OCI-LY3 (cell line): ENCODE results near the gene RSPH9.

Experiments used
- EZH2phosphoT487 ChIP-seq: fragments of 200-600 bp; shearing (Covaris generic); IDR thresholded peaks from 2 replicates; pipeline ENCODE4 v1.6.1; 2018; ENCODE audit warnings: antibody characterized with exemption, mixed run types, low read depth
- TF ChIP-seq, protein P1 (sequence below): fragments of 200-600, 300-600 bp; sonication (generic); IDR thresholded peaks from 2 replicates; pipeline ENCODE4 v1.5.1; 2014; ENCODE audit warnings: antibody characterized with exemption, low read length, low read depth

DNA sequence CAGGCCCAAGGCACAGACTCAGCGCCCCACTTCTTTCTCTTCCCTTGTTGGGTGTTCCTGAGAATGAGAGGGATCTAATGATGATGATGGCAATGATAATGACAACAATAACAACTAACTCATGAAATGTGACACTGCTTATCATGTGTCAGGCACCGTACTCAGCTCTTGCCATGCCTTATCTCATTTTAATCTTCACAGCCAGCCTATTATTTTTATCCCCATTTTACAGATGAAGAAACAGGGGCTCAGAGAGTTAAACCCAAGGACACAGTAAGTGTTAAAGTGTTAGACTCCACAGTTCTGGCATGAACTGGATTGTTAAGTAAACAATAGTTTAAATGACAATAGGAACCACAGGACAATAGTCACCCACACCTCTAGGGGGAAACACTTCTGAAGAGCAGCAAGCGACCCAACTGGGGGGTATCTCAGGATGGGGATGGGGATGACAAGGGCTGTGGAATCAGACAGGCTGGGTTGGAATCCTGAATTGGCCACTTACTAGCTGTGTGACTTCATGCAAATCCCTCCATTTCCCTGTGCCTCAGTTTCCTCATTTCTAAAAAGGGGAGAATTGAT lies 12.5 kb downstream of the RSPH9 start:
- TF ChIP-seq, protein P1, sequence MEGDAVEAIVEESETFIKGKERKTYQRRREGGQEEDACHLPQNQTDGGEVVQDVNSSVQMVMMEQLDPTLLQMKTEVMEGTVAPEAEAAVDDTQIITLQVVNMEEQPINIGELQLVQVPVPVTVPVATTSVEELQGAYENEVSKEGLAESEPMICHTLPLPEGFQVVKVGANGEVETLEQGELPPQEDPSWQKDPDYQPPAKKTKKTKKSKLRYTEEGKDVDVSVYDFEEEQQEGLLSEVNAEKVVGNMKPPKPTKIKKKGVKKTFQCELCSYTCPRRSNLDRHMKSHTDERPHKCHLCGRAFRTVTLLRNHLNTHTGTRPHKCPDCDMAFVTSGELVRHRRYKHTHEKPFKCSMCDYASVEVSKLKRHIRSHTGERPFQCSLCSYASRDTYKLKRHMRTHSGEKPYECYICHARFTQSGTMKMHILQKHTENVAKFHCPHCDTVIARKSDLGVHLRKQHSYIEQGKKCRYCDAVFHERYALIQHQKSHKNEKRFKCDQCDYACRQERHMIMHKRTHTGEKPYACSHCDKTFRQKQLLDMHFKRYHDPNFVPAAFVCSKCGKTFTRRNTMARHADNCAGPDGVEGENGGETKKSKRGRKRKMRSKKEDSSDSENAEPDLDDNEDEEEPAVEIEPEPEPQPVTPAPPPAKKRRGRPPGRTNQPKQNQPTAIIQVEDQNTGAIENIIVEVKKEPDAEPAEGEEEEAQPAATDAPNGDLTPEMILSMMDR, result no peak
- no peak for TF ChIP-seq EZH2phosphoT487
